Tibial nerve (tissue), 4 donors: Measurements from ENCODE around the gene DCBLD2. TPM values are rescaled to one million over a fixed set of nuclear protein-coding genes. Genes with fewer than 3 reads are reported as not detected.

Experiments
- DNase-seq, 2 donors: peaks; one replicate each; pipeline ENCODE4 v3.0.0-alpha.2; 2019; ENCODE audit warnings: low spot score in 2 of 2
- H3K27ac ChIP-seq, 4 donors: fragments of 200-600 bp; sonication (generic) in 3 of 4; one replicate each; pipeline ENCODE4 v1.5.1; 2017 to 2019; ENCODE audit warnings: mild to moderate bottlenecking in 1 of 4
- H3K27me3 ChIP-seq, 2 donors: fragments of 200-600 bp; sonication (generic) in 1 of 2; one replicate each; pipeline versions ENCODE4 v1.5.1 to v1.6.0; 2017 to 2019
- H3K36me3 ChIP-seq, 3 donors: fragments of 200-600 bp; sonication (generic); one replicate each; pipeline ENCODE4 v1.5.1; 2018 to 2019
- H3K4me1 ChIP-seq, 4 donors: fragments of 200-600 bp; sonication (generic) in 3 of 4; one replicate each; pipeline ENCODE4 v1.5.1; 2017 to 2019
- H3K4me3 ChIP-seq, 4 donors: fragments of 200-600 bp; sonication (generic) in 3 of 4; one replicate each; pipeline ENCODE4 v1.5.1; 2017 to 2019; ENCODE audit warnings: mild to moderate bottlenecking in 1 of 4, moderate library complexity in 1 of 4
- H3K9me3 ChIP-seq, 4 donors: fragments of 200-600 bp; sonication (generic) in 3 of 4; one replicate each; pipeline ENCODE4 v1.5.1; 2017 to 2019
- EP300 ChIP-seq, 2 donors: sonication (generic); formaldehyde crosslinking; IDR thresholded peaks; one replicate each; pipeline ENCODE4 v1.6.1; 2017; ENCODE audit warnings: antibody characterized with exemption in 2 of 2, mild to moderate bottlenecking in 1 of 2
- POLR2A ChIP-seq, 2 donors: fragments of 450-650 bp; IDR thresholded peaks; one replicate each; pipeline ENCODE4 v1.6.1; 2017; ENCODE audit warnings: antibody characterized with exemption in 2 of 2, mild to moderate bottlenecking in 2 of 2, moderate library complexity in 2 of 2
- WGBS, 2 donors: methylation state at CpG; one replicate each; pipeline ENCODE4 v1.1.5; 2018; 5-methylcytosine and 5-hydroxymethylcytosine counted together
- total RNA-seq, 4 donors: library from RNA; depleted of rRNA; stranded (reverse); fragments of >200 nt; gene quantifications; one replicate each; pipeline ENCODE4 v1.1.0, GENCODE V29; 2016
- TF ChIP-seq, protein P1 (sequence below), 5 experiments: fragments of 200-600 bp in 3 of 5; fragments of 450-650 bp in 2 of 5; sonication (generic) in 3 of 5; IDR thresholded peaks; one replicate each; pipeline ENCODE4 v1.5.1; 2016 to 2019; ENCODE audit warnings: antibody characterized with exemption in 5 of 5, mild to moderate bottlenecking in 3 of 5, moderate library complexity in 2 of 5

Gene DCBLD2
- total RNA-seq, 4 donors from 2014 or later, result 37.8 to 51.9 (median 43.6) TPM

DNA sequence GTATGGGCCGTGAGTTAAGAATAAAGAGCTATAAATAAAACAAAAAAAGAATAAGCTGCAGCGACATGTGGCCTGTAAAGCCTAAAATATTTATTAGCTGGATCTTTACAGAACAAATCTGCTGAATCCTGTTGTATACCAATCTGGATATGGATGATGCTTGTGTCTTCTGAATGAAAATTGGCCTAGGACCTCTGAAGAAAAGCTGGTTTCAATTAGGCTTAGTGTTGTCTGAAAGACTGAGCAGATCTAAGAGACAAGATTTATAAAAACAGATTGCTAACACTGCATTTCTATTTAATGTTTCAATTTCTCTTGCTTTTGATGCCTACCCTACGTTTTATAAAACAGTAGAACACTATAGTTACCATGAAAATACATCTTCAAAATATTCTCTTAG lies 80.4 kb downstream of the DCBLD2 start:
- WGBS, 2 donors, result 67 to 78% methylated on average over 3 of the region's 3 CpGs
- peaks cover 0 to 15% (median 0%) of the 10 kb centered on the region in 4 donors for H3K4me1 ChIP-seq
- DNase-seq, result no peak
- no peak overlapping the region for H3K27ac ChIP-seq
- TF ChIP-seq EP300 (IDR thresholded peaks at IDR 0.05) (no peak), POLR2A (IDR thresholded peaks at IDR 0.05) (no peak)
- TF ChIP-seq, protein P1, sequence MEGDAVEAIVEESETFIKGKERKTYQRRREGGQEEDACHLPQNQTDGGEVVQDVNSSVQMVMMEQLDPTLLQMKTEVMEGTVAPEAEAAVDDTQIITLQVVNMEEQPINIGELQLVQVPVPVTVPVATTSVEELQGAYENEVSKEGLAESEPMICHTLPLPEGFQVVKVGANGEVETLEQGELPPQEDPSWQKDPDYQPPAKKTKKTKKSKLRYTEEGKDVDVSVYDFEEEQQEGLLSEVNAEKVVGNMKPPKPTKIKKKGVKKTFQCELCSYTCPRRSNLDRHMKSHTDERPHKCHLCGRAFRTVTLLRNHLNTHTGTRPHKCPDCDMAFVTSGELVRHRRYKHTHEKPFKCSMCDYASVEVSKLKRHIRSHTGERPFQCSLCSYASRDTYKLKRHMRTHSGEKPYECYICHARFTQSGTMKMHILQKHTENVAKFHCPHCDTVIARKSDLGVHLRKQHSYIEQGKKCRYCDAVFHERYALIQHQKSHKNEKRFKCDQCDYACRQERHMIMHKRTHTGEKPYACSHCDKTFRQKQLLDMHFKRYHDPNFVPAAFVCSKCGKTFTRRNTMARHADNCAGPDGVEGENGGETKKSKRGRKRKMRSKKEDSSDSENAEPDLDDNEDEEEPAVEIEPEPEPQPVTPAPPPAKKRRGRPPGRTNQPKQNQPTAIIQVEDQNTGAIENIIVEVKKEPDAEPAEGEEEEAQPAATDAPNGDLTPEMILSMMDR (IDR thresholded peaks at IDR 0.05), result no peak
- H3K27me3 ChIP-seq, result no peaks in the 10 kb centered on the region
- peaks cover 0 to 29% (median 2%) of the 10 kb centered on the region in 3 donors for H3K36me3 ChIP-seq
- no peaks in the 10 kb centered on the region for H3K9me3 ChIP-seq
- no peak overlapping the region for H3K4me3 ChIP-seq

DNA sequence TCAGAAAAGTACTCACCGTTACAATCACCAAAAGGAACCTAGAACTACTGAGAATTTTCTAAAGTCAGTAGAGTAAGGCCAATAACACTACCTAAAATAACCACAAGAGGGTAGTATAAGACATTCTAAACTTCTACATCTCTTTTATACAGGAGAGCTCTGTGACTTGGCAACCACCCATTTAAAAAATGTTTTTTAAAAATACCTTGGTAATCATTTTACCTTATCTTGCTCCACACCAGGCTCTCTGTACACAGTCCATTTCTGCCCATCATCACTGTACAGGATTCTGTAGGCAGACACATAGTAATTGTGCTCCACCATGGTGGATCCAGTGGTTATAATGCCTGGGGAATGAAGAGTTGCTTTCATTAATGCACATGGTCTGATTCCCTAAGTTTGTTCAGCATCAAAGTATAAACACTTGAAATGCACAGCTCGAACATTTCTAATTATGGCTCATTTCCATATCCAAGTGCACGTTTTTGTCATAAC lies 83.9 kb downstream of the DCBLD2 start:
- Histone ChIP-seq H3K36me3 (peaks cover 0 to 34% (median 2%) of the 10 kb centered on the region in 3 donors), H3K4me3 (no peak overlapping the region), H3K4me1 (peaks cover 0 to 5% (median 0%) of the 10 kb centered on the region in 4 donors), H3K9me3 (no peaks in the 10 kb centered on the region), H3K27me3 (no peaks in the 10 kb centered on the region), H3K27ac (peak overlapping the region in 1 of 4 donors; percentile 23)
- DNase-seq, result no peak
- TF ChIP-seq POLR2A (IDR thresholded peaks at IDR 0.05), result no peak
- no peak for TF ChIP-seq EP300 (IDR thresholded peaks at IDR 0.05)
- TF ChIP-seq, protein P1 (IDR thresholded peaks at IDR 0.05), result peak; percentile 58 to 83 (median 78)
- 14 to 22% methylated on average over 3 of the region's 3 CpGs for WGBS, 2 donors

DNA sequence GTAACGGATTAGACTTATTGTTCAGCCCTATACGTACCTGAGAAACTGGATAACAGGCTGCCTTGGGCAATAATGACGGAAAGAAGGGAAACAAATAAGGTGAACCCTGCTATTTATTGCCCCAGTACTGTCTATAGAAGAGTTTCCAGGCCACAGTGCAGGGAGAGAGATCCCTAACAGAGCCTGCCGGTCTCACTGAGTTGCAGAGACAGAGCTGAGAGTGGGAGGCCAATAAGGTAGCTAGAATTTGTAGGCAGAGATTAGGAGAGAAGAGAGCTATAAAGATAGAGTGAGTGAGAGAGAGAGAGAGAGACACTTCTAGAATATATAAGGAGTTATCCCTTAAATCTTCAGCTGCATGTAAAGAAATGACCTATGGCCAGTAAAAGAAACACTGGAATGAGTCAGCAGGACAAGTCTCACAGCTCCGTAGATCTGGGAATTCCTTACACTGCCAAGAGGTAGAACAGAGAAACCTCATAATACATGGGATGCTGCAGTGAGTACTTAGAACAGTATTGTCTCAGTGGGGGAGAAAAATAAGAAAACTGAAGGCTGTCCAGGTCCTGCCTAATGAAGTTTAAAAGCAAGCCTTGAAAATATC lies 86.6 kb downstream of the DCBLD2 start:
- DNase-seq, result no peak
- H3K27ac ChIP-seq, result no peak overlapping the region
- H3K27me3 ChIP-seq, result no peaks in the 10 kb centered on the region
- peaks cover 0 to 28% (median 0%) of the 10 kb centered on the region in 3 donors for H3K36me3 ChIP-seq
- no peaks in the 10 kb centered on the region for H3K9me3 ChIP-seq
- 67 to 72% methylated on average over 5 of the region's 5 CpGs for WGBS, 2 donors
- peaks cover 0 to 10% (median 2%) of the 10 kb centered on the region in 4 donors for H3K4me1 ChIP-seq
- TF ChIP-seq POLR2A (IDR thresholded peaks at IDR 0.05) (no peak), EP300 (IDR thresholded peaks at IDR 0.05) (no peak)
- TF ChIP-seq, protein P1 (IDR thresholded peaks at IDR 0.05), result no peak
- no peak overlapping the region for H3K4me3 ChIP-seq

DNA sequence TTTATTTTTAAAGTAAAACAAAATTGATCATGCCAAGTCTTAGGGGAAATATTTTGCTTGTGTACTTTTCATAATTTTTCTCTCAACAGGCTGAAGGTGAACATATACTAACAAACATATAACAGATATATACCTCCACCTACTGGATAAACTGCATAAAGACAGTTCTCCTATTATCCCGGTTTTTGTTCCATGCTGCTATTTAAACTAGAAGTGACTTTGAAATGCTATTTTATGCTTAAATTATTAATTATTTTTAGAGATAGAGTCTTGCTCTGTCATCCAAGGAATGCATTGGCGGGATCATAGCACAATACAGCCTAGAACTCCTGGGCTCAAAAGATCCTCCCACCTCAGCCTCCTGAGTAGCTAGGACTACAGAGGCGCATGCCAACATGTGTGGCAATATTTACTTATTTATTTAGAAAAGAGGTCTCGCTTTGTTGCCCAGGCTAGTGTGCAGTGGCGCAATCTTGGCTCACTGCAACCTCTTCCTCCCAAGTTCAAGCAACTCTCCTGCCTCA lies 88.6 kb downstream of the DCBLD2 start:
- peaks cover 0 to 13% (median 2%) of the 10 kb centered on the region in 4 donors for H3K4me1 ChIP-seq
- no peaks in the 10 kb centered on the region for H3K9me3 ChIP-seq
- WGBS, 2 donors, result 63 to 69% methylated on average over 5 of the region's 5 CpGs
- peaks cover 0 to 25% (median 0%) of the 10 kb centered on the region in 3 donors for H3K36me3 ChIP-seq
- no peaks in the 10 kb centered on the region for H3K27me3 ChIP-seq
- no peak overlapping the region for H3K4me3 ChIP-seq
- TF ChIP-seq, protein P1 (IDR thresholded peaks at IDR 0.05), result peak; percentile 39 to 69 (median 48)
- no peak for TF ChIP-seq POLR2A (IDR thresholded peaks at IDR 0.05)
- TF ChIP-seq EP300 (IDR thresholded peaks at IDR 0.05), result no peak
- no peak for DNase-seq
- peak overlapping the region in 1 of 4 donors; percentile 6 for H3K27ac ChIP-seq

DNA sequence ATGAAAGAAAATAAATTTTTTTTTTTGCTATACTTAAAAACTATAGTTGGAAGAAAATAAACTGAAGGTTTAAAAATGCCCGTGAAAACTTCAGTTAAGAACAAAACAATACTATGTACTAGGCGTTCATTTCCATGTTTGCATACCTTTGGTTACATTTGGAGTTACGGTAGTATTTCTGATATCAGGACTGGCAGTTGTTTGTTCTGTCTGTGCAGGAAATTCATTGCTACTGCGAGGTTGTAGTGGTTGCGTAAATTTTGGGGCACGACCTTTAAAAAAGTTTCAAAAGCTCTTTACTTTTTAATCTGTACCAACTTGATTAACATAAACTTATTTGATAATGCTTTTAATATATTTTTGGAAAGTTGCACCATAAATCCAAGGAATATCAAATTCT lies 90.4 kb downstream of the DCBLD2 start:
- WGBS, 2 donors, result 66 to 74% methylated on average over 6 of the region's 6 CpGs
- Histone ChIP-seq H3K27me3 (no peaks in the 10 kb centered on the region), H3K9me3 (no peaks in the 10 kb centered on the region), H3K36me3 (peaks cover 0 to 39% (median 0%) of the 10 kb centered on the region in 3 donors), H3K27ac (no peak overlapping the region), H3K4me1 (peaks cover 0 to 8% (median 2%) of the 10 kb centered on the region in 4 donors), H3K4me3 (no peak overlapping the region)
- DNase-seq, result no peak
- TF ChIP-seq, protein P1 (IDR thresholded peaks at IDR 0.05), result no peak
- no peak for TF ChIP-seq EP300 (IDR thresholded peaks at IDR 0.05)
- no peak for TF ChIP-seq POLR2A (IDR thresholded peaks at IDR 0.05)
